Loucy (cell line): ENCODE measurements around the gene PIK3C3.
"Not testable (repeated sequence)": the region's sequence is repeated elsewhere in the genome, so short reads cannot be mapped to it uniquely, and the experiment has no call there.

ENCODE experiments used
- H2AFZ ChIP-seq: fragments of 200-600 bp; sonication (generic); 2 replicates; pipeline ENCODE4 v1.6.0; 2016; ENCODE audit warnings: antibody characterized with exemption, mild to moderate bottlenecking, low read length, moderate library complexity
- H3F3A ChIP-seq: fragments of 200-600 bp; 2 replicates; pipeline ENCODE4 v1.6.0; 2016; ENCODE audit warnings: antibody characterized with exemption, low read depth, mild to moderate bottlenecking
- H3K27me3 ChIP-seq: fragments of 200-600 bp; sonication (generic); 2 replicates; pipeline ENCODE4 v1.6.1; 2014; ENCODE audit warnings: low read length, mild to moderate bottlenecking; ENCODE audit not compliant: insufficient read depth, poor library complexity, severe bottlenecking
- H3K36me3 ChIP-seq: fragments of 200-600 bp; sonication (generic); 2 replicates; pipeline ENCODE4 v1.6.1; 2016; ENCODE audit warnings: low read length; ENCODE audit not compliant: insufficient read depth
- H3K4me1 ChIP-seq: fragments of 200-600 bp; sonication (generic); 2 replicates; pipeline ENCODE4 v1.5.1; 2014; ENCODE audit warnings: low read length, mild to moderate bottlenecking; ENCODE audit not compliant: insufficient read depth, poor library complexity, severe bottlenecking
- H3K4me2 ChIP-seq: fragments of 200-600 bp; sonication (generic); 2 replicates; pipeline ENCODE4 v1.6.0; 2014; ENCODE audit warnings: antibody characterized with exemption, low read length, low read depth, mild to moderate bottlenecking; ENCODE audit not compliant: poor library complexity, severe bottlenecking
- H3K4me3 ChIP-seq: fragments of 200-600 bp; sonication (generic); 2 replicates; pipeline ENCODE4 v1.5.1; 2014; ENCODE audit warnings: low read length, mild to moderate bottlenecking, mixed read lengths; ENCODE audit not compliant: poor library complexity, severe bottlenecking
- H3K79me2 ChIP-seq: fragments of 200-600 bp; sonication (generic); 2 replicates; pipeline ENCODE4 v1.6.1; 2014; ENCODE audit warnings: low read length; ENCODE audit not compliant: insufficient read depth
- H3K9ac ChIP-seq: fragments of 200-600 bp; sonication (generic); 2 replicates; pipeline ENCODE4 v1.6.0; 2014; ENCODE audit warnings: mild to moderate bottlenecking, low read depth, low read length, moderate library complexity; ENCODE audit not compliant: poor library complexity, severe bottlenecking
- H3K9me2 ChIP-seq: fragments of 200-600 bp; sonication (generic); replicated peaks from 2 replicates; pipeline ENCODE4 v1.6.1; 2016; ENCODE audit warnings: low read depth, low read length, mixed read lengths
- H3K9me3 ChIP-seq: fragments of 200-600 bp; sonication (generic); 2 replicates; pipeline ENCODE4 v1.6.1; 2014; ENCODE audit warnings: mild to moderate bottlenecking, antibody characterized with exemption, low read length, low read depth; ENCODE audit not compliant: insufficient read depth
- H4K20me1 ChIP-seq: fragments of 200-600 bp; sonication (generic); 2 replicates; pipeline ENCODE4 v1.6.0; 2014; ENCODE audit warnings: antibody characterized with exemption, low read length, mild to moderate bottlenecking; ENCODE audit not compliant: insufficient read depth, poor library complexity, severe bottlenecking
- EZH2phosphoT487 ChIP-seq: fragments of 200-600 bp; IDR thresholded peaks from 2 replicates; pipeline ENCODE4 v1.6.1; 2018; ENCODE audit warnings: antibody characterized with exemption, mild to moderate bottlenecking, moderate library complexity, borderline replicate concordance
- TF ChIP-seq, protein P1 (sequence below): fragments of 200-600 bp; sonication (generic); conservative IDR thresholded peaks from 2 replicates; pipeline ENCODE4 v1.5.1; 2014; ENCODE audit warnings: mild to moderate bottlenecking, antibody characterized with exemption, low read length

The PIK3C3 gene

DNA sequence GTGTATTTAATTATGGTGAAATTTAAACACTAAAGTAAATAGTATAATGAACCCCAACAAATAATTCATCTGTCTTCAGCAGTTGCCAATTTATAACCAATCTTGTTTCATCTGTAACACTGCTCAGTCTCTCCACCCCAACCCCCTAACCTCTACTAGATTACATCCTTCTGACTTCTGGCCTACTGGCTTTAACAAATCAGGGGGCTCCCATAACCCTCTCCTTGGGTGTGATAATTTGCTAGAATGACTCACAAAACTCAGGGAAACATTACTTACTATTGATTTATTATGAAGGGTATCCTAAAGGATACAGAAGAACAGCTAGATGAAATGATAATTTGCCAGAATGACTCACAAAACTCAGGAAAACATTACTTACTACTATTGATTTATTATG is 50.7 kb downstream of the PIK3C3 start:
- Histone ChIP-seq H3K36me3 (peaks cover 73% of the 10 kb centered on the region), H3K27me3 (no peaks in the 10 kb centered on the region), H3K4me1 (peaks cover 58% of the 10 kb centered on the region), H3K4me3 (no peak overlapping the region), H3K9me3 (no peaks in the 10 kb centered on the region; the same call in 1 of the 2 replicates), H3K4me2 (no peak overlapping the region), H3K9ac (no peak overlapping the region), H3F3A (no peaks in the 10 kb centered on the region), H4K20me1 (no peaks in the 10 kb centered on the region), H3K79me2 (peaks cover 12% of the 10 kb centered on the region; the same call in 1 of the 2 replicates), H3K9me2 (no peaks in the 10 kb centered on the region), H2AFZ (no peak overlapping the region)
- TF ChIP-seq, protein P1, sequence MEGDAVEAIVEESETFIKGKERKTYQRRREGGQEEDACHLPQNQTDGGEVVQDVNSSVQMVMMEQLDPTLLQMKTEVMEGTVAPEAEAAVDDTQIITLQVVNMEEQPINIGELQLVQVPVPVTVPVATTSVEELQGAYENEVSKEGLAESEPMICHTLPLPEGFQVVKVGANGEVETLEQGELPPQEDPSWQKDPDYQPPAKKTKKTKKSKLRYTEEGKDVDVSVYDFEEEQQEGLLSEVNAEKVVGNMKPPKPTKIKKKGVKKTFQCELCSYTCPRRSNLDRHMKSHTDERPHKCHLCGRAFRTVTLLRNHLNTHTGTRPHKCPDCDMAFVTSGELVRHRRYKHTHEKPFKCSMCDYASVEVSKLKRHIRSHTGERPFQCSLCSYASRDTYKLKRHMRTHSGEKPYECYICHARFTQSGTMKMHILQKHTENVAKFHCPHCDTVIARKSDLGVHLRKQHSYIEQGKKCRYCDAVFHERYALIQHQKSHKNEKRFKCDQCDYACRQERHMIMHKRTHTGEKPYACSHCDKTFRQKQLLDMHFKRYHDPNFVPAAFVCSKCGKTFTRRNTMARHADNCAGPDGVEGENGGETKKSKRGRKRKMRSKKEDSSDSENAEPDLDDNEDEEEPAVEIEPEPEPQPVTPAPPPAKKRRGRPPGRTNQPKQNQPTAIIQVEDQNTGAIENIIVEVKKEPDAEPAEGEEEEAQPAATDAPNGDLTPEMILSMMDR: no peak
- no peak for TF ChIP-seq EZH2phosphoT487

DNA sequence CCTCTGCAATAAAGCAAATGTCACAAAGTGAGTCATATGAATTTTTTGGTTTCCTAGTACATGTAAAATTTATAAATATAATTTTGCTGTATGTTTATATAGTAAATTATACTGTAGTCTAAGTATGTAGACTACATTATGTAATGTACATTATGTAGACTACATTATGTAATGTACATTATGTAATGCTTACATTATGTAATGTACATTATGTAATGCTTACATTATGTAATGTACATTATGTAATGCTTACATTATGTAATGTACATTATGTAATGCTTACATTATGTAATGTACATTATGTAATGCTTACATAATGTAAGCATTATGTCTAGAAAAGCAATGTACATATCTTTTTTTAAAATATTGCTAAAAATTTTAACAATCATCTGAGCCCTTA is 54.4 kb downstream of the PIK3C3 start:
- H3K4me3 ChIP-seq, H3K9me3 ChIP-seq, H3K4me2 ChIP-seq, H4K20me1 ChIP-seq, H3K9me2 ChIP-seq, H3K27me3 ChIP-seq, H3K9ac ChIP-seq, H3F3A ChIP-seq, H2AFZ ChIP-seq: not testable (repeated sequence)
- H3K79me2 ChIP-seq: peaks cover 10% of the 10 kb centered on the region; the same call in 1 of the 2 replicates
- peaks cover 77% of the 10 kb centered on the region for H3K36me3 ChIP-seq
- peaks cover 23% of the 10 kb centered on the region for H3K4me1 ChIP-seq

GRCh38 chr18:42011053-42011452 is 56.0 kb downstream of the PIK3C3 start:
- Histone ChIP-seq H3K36me3 (peaks cover 77% of the 10 kb centered on the region), H3F3A (no peaks in the 10 kb centered on the region), H3K9me2 (no peaks in the 10 kb centered on the region), H3K4me1 (peaks cover 13% of the 10 kb centered on the region), H4K20me1 (no peaks in the 10 kb centered on the region), H3K4me3 (no peak overlapping the region), H3K27me3 (no peaks in the 10 kb centered on the region), H3K9me3 (no peaks in the 10 kb centered on the region), H3K79me2 (peaks cover 5% of the 10 kb centered on the region; the same call in 1 of the 2 replicates), H2AFZ (no peak overlapping the region), H3K4me2 (no peak overlapping the region), H3K9ac (no peak overlapping the region)
- TF ChIP-seq, protein P1: no peak
- no peak for TF ChIP-seq EZH2phosphoT487

DNA sequence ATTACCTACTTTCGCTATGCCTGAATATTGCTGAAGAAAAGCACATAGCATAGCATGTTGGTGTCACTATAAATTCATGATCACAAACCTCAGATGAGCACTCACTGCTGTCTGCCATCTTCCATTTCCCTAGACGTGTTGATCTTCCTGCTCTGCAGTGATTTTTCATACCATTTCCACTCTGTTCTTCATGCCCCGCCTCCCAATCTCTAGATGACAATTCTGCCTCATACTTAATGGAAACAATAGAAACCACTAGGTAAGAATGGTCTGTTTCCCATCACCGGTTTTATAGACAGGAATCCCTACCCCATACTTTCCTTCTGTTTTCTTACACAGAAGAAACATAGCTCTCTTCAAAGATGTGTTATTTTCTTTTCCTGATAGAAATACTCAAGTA is 63.8 kb downstream of the PIK3C3 start:
- Histone ChIP-seq H3K36me3 (peaks cover 88% of the 10 kb centered on the region), H3K9me2 (no peaks in the 10 kb centered on the region), H3K4me3 (no peak overlapping the region), H3K79me2 (no peaks in the 10 kb centered on the region), H3K9ac (no peak overlapping the region), H3K4me1 (peaks cover 6% of the 10 kb centered on the region), H3K9me3 (no peaks in the 10 kb centered on the region), H3K4me2 (no peak overlapping the region), H3F3A (no peaks in the 10 kb centered on the region), H3K27me3 (no peaks in the 10 kb centered on the region), H2AFZ (no peak overlapping the region), H4K20me1 (no peaks in the 10 kb centered on the region)
- TF ChIP-seq, protein P1: no peak
- TF ChIP-seq EZH2phosphoT487: no peak
